HG02852 (cell line): ENCODE results near the gene SNCAIP.
"Not testable (repeated sequence)": the region's sequence is repeated elsewhere in the genome, so short reads cannot be mapped to it uniquely, and the experiment has no call there.

Source experiments
- ATAC-seq: cut with Tn5 transposase; IDR thresholded peaks from one replicate; pipeline ENCODE4 v1.9.1; 2021; ENCODE audit warnings: mild to moderate bottlenecking, moderate library complexity; ENCODE audit not compliant: unreplicated experiment

SNCAIP gene

DNA sequence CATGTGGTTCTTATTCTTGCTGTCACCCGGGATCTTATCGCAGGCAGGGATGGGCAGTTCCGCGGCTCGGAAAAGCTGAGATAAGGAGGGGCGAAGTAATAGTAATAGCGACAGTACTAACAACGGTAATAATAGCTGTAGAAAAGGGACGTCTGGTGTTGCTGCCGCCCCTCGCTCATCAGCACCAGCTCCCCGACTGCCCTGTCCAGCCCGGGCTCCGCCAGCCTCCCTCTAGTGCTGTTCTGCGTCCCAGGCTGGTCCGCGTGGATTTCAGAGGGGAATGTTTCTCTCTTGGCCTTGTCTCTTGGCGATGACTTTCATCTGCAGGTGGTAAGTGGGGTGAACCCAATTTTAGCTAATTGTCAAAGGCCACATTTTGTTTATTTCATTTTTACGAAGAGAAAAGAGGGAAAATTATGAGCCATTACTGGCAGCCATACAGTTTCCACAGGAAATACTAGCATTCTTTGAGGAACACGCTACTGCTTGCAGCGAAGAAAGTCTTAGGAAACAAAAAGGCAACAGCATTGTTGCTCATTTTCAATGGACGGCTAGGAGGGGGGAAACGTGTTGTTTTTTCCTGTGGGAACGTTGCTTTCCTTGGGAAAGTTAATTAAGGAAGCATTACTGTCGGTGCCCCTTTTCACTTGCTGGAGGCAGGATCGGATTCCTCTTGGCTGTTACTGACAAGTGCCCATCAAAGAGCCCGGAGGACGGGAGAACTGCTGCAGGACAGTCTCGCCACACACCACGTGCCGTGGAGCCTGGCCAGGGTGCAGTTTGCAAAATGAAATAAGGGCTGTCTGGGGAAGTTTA is 762 bp downstream of the SNCAIP start:
- ATAC-seq, result peak; percentile 14

DNA sequence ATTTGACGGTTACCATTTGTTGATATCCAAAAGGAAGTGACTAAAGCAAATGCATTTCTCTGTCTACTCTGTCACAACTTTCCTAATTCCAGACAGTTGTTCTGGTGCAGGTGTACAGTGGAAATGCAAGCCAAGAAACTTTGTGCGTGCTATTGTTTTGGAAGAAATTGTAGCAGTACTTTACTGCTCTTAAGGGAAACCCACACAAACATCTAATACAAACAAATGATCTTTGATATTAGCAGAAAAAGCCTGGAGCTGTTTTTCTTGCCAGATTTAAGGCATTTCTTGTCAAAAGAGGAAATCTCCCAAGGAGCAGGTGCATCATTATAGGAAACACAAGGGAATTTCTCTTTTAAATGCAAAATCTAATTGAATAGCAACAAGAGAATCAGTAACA is 2.0 kb downstream of the SNCAIP start:
- no peak for ATAC-seq

DNA sequence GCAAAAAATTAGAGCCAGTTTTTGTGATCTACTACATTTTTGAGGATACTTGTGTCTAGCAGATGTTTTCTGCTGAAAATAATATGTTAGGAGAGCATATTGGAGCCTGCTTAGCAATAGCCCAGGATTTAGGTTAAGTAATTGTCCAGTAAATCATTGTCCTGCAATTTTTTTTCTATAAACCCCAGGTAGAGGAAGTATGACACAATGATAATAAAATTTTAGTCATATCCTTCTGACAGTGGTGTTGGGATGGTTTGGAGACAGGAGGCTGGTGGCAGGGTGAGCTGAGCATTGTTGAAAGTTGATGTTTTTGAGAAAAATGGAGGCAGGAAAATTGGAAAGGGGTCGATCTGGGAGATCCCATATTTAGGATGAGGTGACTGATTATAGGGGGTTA is 3.5 kb downstream of the SNCAIP start:
- no peak for ATAC-seq

DNA sequence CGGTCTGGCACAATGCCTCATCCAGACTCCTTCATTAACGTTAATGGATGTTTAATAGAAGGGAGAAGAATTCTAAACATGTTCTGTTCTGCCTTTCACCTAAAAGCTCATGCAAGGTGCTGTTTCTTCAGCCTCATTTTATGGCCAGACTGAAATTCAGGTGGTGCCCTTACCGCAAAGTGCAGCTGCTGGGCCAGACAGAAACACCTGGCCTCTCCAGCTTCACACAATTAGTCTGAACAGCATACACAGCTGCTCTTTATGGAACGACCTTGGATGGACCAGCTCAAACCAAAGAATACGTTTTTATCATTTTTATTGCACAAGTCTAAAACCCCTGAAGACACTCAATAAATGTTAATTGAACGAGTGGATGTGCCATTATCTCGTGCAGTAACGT is 4.6 kb downstream of the SNCAIP start:
- ATAC-seq, result no peak

DNA sequence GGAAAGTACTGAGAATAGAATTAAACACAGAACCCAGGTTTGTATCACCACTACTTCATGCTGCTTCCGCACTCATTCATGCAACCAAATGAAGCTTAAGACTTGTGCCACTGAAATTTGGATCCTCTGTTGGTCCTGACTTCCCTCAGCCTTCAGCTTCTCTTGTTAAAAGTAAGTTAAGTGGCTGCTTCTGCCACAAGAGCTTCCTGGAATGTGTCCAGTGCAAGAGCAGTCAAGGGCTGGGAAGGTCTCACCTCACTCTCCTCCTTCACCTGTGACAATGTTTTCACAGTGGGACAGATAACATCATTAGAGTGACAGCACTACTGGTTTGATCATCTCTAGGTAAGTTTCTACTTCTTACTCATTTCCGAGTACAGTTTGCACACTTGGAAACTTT is 7.9 kb downstream of the SNCAIP start:
- ATAC-seq, result no peak

DNA sequence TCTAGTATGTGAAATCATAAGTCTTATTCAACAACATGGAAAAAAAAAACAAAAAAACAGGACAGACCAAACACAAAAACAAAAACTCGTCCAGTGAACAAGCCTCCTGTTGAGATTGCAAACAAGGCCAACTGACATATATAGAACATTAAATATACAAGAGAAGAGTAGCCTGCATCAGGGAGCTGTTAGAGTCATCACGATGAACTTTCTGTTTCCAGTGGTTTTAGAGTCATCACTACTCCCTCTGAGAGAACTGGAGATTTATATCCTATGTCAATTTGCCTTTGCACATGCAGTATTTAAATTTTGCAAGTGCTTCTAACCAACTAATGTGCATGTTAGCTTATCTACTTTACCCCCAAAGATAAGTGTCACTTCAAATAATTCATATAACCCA is 9.9 kb downstream of the SNCAIP start:
- ATAC-seq, result no peak

DNA sequence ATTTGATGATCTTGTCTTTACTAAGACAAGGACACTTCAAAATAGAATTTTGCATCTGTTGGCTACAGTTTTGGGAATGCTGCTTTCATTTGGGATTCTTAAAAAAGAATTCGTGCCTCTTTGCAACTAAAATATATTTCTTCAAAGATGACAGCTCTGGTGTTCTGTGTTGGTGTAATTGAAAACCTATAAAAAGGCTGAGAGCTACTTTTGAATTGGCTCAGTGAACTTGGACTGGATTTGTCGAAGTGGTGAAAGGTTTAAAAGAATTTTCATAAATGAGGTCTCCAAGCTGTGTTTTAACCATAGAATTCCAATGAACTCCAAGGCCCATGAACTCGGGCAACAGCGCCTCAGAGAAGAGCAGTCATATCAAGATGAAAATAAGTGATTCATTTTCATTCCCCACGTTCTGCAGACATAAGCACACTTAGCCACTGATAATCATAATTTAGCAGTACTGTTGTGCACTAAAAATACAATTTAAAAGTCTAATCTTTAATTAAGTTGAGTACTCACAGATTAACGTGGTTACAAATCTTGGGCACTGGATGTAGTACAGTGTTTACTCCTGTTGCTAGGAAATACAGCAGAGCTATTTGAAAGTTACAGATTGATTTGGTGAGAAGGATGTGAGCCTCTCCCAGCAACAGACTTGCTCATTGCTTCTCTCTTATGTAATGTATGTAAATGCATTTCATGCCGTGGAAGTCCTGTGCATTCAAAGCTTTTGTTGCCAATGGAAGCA is 10.9 kb downstream of the SNCAIP start:
- no peak for ATAC-seq

DNA sequence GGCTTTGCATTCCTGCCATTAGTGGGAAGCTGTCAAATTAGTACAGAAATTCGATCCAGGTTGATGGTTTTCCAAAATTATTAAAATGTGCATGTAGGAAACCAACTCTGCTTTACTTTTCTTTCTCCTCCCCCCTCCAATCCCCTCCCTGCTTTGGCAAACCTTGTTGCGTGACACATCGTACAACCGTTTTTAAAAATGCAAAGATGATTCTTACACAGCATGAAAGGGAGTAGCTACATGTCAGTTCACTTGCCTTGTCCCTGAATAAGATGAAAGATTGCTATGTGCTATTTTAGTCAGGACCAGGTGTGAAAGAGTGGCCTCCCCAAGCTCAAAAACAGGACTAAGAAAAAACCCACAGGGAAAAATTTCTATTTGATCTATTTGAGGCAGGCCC is 11.7 kb downstream of the SNCAIP start:
- no peak for ATAC-seq

DNA sequence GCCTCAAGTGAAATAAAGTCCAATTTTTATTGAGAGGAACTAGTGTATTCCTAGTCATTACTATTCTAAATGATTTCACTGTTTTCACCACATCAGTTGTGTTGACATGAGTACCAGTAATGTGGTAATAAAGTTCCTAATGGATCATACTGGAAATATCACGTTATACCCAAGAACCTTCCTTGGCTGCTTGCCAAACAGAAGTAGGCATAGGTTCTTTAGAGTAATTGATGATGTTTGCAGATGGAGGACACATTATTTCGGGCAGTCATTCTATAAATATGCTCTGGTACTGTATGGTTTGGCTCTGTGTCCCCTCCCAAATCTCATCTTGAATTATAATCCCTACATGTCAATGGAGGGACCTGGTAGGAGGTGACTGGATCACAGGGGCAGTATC is 15.1 kb downstream of the SNCAIP start:
- ATAC-seq, result no peak

DNA sequence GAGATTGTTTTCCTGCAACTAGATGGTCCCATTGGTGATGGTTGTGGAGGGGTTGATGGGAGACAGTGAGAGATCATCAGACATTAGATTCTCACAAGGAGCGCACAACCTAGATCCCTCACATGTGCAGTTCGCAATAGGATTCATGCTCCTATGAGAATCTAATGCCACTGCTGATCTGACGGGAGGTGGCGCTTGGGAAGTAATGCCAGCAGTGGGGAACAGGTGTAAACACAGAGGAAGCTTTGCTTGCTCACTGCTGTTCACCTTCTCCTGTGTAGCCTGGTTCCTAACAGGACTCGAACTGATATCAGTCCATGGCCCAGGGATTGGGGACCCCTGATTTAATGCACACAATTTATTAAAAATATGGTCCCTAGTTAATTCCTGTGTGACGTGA is 18.8 kb downstream of the SNCAIP start:
- ATAC-seq, result no peak

DNA sequence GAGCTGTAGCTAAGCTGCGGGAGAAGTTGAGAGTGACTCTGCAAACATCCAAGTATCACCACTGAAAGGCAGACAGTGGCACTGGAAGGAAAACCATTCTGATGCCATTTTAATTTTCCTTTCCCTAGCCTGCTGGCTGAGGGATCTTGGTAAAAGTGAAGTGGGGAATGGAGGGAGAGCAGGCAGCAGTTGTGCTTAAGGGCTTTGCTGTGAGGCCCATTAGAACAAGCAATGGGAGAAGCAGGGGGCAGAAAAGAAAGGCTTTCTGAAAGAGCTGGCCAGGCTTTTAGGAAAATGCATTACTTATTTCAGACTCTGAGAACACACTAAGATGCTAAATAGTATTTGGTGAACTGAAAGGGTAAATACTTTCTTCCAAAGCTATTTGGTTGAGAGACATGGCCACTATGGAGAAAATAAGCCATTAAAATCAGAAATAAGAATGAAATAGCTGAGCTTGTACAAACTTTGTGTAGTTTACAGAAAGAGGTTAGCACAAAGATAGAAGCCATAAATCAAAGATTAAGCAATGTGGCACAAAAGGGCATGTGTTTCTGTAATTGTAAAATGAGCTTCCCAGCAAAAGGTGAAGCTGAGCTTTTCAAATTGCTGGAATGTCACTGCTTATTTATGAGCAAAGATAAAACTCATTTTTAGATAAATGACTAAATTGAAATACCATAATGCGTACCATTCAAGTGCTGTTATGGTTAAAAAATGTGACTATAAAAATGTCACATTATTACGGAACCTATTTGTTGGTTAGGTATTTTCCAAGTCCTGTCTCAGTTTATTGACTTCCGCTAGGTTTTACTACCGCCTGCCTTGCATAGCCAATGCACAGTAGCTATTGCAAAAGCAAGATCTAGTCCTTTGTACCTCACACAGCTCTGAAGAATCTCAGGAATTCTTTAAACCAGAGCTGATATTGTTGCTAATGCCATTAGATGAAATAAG is 20.8 kb downstream of the SNCAIP start:
- ATAC-seq, result no peak

DNA sequence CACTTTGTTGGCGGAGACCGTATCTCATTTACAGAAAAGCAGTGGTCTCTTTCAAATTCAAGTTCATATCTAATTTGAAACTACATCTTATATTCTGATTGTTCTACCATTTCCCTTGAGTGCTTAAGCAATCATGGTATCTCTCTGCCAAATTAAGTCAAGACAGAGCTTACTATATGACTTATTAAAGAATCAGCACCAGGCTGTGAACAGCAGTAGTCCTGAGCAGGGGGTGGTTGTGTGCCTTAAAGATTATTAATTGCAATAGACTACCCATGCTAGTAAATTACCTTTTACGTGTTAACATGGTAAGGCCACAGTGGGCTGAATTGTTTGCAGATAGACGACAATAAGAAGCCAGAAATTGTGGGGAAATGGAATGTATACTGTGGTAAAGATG is 21.5 kb downstream of the SNCAIP start:
- no peak for ATAC-seq

DNA sequence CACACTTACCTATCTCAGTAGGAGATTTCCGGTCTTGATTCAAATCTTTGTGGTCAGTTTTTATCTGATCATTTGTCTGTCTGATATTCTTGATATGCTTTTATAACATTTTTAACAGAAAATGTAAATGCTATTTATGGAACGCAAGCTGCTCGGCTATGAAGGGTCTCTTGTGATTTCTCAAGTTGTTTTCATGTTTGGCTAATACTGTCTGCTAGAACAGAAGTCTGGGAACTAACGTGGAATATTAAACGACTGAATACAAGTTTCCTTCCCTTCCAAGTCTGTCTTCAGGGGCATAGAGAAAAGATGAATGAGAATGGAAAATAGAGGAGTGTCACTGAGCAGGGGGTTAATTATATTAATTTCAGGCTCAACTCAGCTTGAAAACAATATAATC is 27.6 kb downstream of the SNCAIP start:
- ATAC-seq, result no peak

DNA sequence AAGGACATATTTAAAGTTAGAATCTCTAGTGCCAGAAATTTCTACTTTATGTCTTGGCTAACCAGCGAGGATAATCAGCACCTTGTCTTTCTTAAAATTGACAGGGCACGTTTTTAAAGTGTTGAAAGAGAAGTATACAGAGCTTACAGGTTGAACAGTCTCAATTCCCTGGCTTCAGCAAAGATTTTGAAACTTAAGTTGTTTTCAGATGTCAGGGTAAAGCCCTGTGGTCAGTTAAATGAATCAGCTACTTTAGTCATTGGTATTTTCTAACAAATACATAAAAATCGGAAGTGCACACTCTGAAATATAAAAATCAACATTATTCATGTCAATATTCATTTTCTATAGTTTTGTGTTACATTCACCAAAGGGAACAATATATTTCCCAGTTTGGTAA is 29.1 kb downstream of the SNCAIP start:
- ATAC-seq, result no peak

DNA sequence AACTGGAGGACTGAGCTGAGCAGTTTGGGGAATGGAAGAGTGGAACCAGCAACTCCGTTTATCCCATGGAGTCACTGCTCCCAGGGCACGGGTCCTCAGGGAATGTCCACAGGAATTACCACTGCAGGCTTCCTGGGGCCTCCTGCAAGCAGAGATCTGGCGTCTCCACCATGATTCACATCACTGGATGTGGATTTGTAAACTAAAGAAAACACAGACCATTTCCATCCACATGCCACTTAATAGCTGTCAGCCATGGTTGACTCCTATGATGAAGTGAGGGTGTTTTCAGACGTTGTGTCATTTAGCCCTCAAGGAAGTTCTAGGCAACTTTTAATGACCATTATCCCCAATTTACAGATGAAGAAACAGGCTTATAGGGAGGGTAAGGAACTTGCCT is 30.2 kb downstream of the SNCAIP start:
- no peak for ATAC-seq

DNA sequence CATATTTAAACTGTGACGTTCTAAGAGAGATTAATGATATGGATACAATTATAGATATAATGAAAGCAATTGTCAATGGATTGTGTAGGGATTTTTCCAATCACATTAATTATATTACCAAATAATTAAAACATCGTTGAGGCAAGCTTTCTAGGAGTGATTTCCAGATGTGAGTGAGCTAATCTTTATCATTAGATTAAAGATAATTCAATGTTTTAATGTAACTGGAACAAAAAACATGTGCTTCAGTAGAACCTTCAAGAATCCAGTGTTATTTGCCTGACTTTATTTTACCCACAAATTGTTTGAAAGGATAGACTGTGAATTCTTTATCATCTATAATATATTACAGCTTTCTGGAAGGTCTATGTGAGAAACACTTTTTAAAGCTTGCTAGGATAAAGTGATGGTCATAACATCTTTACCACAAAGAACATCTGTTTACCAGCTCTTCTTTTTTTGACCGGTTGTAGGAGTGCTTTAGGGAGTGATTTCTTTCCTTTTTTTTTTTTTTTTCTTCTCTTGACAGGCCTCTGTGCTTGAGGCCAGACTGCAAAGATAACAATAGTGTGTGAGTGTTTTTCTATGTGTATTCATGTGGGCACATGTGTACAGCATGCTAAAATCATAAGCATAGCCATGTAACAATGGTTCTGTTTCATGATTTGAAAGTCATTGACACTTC is 35.0 kb downstream of the SNCAIP start:
- no peak for ATAC-seq

DNA sequence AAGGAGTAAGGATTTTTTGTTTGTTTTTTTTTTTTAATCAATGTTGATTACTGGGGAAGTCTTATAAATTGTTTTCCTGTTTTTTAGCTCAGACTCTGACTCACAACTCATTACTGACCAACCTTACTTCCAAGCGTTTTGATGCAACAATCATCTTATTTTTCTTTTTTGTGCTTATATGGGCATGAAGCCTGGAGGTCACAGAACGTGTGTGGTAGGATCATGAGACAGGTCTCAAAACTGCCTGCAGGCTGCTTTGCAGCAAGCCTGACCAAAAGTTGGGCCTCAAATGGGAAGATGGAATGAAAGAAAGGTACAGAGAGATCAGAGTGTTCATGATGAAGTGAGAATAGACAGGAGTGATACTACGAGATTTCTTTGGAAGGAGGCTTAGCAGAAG is 38.5 kb downstream of the SNCAIP start:
- no peak for ATAC-seq

DNA sequence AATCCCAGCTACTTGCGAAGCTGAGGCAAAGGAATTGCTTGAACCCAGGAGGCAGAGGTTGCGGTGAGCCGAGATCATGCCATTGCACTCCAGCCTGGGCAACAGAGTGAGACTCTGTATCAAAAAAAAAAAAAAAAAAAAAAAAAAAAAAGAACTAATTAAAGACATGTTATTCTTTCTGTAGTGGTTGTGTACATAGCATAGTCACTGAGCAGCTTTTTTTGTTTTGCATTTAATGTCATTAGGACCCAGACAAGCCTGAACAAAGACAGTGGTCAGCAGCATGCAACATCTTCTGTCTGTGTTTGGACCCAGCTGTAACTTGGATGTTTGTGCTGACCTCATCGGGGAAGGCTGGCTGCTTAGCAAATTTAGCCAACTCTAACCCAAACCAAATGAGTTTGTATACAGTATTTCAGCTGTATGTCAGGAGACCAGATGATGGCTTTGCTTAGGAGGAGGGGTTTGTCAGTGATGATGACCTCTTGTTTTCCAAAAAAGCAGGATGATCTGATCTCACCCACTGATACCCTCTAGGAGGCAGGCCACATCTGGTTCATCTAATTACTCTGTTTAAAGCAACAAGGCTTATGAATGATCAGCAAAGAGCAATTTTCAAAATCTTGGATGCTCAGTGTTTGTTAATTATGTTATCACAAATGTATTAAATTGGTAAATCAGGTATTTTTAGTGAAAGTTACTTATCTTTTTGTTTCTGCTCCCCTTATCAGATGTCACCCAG is 39.5 kb downstream of the SNCAIP start:
- no peak for ATAC-seq

DNA sequence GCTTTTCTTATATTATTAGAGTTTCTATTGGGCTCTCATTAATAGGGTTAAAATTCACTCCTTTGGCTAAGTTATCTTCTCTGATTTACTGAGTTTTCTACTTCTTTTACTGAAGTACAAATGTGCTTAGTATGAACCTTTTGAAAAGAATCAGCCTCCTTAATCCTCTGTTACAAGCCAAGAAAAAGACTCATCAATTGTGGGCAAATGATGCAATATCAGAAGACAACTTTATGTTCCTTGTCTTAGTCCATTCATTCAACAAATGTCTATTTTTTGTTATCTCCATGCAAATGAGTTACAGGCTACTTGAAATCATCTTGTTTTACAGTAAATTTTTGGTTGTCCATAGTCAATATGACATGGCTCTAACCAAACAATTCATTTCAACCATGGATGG is 40.3 kb downstream of the SNCAIP start:
- ATAC-seq, result no peak

DNA sequence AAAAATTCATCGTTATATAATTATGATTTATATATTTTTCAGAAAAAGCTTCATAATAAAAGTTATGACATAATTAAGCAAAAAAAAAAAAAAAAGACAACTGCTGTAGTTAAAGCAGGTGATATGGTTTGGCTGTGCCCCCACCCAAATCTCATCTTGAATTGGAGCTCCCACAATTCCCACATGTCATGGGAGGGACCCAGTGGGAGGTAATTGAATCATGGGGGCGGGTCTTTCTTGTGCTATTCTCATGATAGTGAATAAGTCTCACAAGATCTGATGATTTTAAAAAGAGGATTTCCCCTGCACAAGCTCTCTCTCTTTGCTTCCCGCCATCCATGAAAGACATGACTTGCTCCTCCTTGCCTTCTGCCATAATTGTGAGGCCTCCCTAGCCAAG is 41.3 kb downstream of the SNCAIP start:
- not testable (repeated sequence) for ATAC-seq
